ENCODE results near the gene DCAF7. TPM values are rescaled to one million over a fixed set of nuclear protein-coding genes. Genes with fewer than 3 reads are reported as not detected.

Gene DCAF7
- total RNA-seq, 6 experiments from 2014 or later: 14.9 to 31.0 (median 26.7) TPM

DNA sequence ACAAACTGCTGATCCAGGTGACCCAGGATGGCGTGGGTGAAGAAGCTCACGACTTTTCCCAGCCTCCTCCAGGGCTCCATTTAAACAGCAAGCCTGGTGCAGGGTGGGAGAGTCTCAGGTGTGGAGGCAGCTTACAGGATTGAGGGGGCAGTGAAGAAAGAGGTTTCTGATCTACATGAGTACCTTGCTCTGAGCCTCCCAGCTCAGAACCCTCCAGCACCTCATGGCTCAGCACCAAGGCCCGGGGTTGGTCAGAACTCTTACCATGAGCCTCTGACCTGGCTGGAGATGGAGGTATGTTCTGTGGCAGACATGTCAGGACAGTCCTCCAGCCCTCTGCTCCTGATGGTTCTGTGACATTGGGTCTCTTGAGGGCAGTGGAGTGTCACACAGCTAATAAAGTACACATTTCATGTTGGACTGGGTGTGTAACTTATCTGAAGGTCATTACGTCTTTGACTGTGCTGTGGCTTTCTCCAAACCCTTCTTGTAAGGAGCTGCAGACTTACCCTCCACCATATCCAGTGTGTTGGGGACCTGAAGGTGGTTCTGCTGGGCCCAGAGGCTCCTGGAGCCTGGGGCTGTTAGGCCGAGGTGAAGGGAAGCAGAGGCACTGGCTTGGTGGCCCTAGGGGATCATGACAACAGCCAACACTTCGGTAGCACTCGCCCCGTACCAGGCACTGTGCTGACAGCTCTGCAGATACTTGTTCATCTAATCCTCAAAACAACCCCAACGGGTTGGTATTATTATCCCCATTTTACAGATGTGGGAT is 3.8 kb upstream of the DCAF7 start:
- TF ChIP-seq POLR2A (IDR thresholded peaks at IDR 0.05): no peak
- TF ChIP-seq, protein P1, sequence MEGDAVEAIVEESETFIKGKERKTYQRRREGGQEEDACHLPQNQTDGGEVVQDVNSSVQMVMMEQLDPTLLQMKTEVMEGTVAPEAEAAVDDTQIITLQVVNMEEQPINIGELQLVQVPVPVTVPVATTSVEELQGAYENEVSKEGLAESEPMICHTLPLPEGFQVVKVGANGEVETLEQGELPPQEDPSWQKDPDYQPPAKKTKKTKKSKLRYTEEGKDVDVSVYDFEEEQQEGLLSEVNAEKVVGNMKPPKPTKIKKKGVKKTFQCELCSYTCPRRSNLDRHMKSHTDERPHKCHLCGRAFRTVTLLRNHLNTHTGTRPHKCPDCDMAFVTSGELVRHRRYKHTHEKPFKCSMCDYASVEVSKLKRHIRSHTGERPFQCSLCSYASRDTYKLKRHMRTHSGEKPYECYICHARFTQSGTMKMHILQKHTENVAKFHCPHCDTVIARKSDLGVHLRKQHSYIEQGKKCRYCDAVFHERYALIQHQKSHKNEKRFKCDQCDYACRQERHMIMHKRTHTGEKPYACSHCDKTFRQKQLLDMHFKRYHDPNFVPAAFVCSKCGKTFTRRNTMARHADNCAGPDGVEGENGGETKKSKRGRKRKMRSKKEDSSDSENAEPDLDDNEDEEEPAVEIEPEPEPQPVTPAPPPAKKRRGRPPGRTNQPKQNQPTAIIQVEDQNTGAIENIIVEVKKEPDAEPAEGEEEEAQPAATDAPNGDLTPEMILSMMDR (IDR thresholded peaks at IDR 0.05): no peak
- intact Hi-C loops (cut with DNase I): no loop called here
- DNase-seq (peak in 2 of 3 donors; percentile 19 to 23), ATAC-seq (no peak)
- no peaks in the 10 kb centered on the region for H3K9me3 ChIP-seq
- H3K27ac ChIP-seq: no peak overlapping the region
- no peak overlapping the region for H3K4me3 ChIP-seq
- H3K36me3 ChIP-seq: no peaks in the 10 kb centered on the region
- H3K27me3 ChIP-seq: no peaks in the 10 kb centered on the region
- peaks cover 0 to 12% (median 0%) of the 10 kb centered on the region in 4 donors for H3K4me1 ChIP-seq
- WGBS (ENCODE audit: insufficient coverage, low coverage, low lambda C conversion rate, missing lambda C conversion rate): 86% methylated on average over 4 of the region's 9 CpGs

DNA sequence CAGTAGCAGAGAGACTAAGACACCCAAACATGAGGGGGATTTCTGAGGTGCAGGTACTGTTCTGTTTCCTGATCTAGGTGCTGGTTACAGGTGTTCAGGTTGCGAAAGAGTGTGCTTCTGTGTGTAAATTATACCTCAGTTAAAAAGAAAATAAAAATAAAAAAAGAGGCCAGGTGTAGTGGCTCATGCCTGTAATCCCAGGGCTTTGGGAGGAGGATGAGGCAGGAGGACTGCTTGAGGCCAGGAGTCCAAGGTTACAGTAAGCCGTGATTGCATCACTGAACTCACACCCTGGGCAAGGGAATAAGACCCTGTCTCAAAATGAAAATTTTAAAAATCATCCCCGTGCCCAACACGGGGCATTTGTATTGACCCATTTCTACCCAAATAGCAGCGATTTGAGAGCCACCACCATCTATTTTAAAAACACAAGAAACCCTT is 3.2 kb upstream of the DCAF7 start:
- DNase-seq: no peak
- H3K36me3 ChIP-seq: no peaks in the 10 kb centered on the region
- TF ChIP-seq POLR2A (IDR thresholded peaks at IDR 0.05): no peak
- TF ChIP-seq, protein P1 (IDR thresholded peaks at IDR 0.05): no peak
- no peak overlapping the region for H3K27ac ChIP-seq
- no peak for ATAC-seq
- H3K4me3 ChIP-seq: no peak overlapping the region
- no peaks in the 10 kb centered on the region for H3K9me3 ChIP-seq
- 43% methylated on average over 3 of the region's 5 CpGs for WGBS (ENCODE audit: insufficient coverage, low coverage, low lambda C conversion rate, missing lambda C conversion rate)
- intact Hi-C loops (cut with DNase I): no loop called here
- no peaks in the 10 kb centered on the region for H3K27me3 ChIP-seq
- H3K4me1 ChIP-seq: peaks cover 0 to 18% (median 0%) of the 10 kb centered on the region in 4 donors

DNA sequence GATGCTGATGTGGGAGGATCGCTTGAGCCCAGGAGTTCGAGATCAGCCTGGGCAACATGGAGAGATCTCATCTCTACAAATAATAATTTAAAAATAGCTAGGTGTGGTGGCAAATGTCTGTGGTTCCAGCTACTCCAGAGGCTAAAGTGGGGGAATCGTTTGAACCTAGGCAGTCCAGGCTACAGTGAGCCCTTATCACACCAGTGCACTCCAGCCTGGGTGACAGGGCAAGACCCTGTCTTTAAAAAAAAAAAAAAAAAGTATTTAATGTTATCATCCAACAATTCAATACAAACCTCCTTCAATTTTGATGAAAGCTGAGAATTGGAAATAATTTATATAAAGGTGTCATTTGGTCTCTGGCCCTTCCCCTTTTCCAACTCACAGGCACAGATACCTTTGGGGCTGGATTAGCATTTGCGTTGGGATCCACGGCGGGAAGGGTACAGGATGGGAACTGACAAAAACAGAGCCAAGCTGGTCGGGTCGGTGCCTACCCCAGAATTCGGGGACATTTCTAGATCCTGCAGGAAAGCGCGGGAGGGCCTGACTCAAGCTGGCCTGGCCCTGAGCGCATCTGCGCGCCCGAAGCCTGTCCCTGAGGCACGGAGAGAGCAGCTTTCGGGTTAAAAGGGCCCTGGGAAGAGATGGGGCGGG is 860 bp upstream of the DCAF7 start:
- intact Hi-C loops (cut with DNase I): no loop called here
- ATAC-seq (peak in 3 of 4 donors; percentile 22 to 44 (median 27)), DNase-seq (peak in 2 of 3 donors; percentile 18 to 40)
- H3K4me3 ChIP-seq: peak overlapping the region; percentile 52 to 99 (median 96)
- H3K36me3 ChIP-seq: no peaks in the 10 kb centered on the region
- H3K9me3 ChIP-seq: no peaks in the 10 kb centered on the region
- 28% methylated on average over 9 of the region's 18 CpGs for WGBS (ENCODE audit: insufficient coverage, low coverage, low lambda C conversion rate, missing lambda C conversion rate)
- peak overlapping the region; percentile 84 to 91 (median 88) for H3K27ac ChIP-seq
- H3K4me1 ChIP-seq: peaks cover 0 to 25% (median 3%) of the 10 kb centered on the region in 4 donors
- TF ChIP-seq, protein P1 (IDR thresholded peaks at IDR 0.05): no peak
- TF ChIP-seq POLR2A (IDR thresholded peaks at IDR 0.05): no peak
- H3K27me3 ChIP-seq: no peaks in the 10 kb centered on the region

DNA sequence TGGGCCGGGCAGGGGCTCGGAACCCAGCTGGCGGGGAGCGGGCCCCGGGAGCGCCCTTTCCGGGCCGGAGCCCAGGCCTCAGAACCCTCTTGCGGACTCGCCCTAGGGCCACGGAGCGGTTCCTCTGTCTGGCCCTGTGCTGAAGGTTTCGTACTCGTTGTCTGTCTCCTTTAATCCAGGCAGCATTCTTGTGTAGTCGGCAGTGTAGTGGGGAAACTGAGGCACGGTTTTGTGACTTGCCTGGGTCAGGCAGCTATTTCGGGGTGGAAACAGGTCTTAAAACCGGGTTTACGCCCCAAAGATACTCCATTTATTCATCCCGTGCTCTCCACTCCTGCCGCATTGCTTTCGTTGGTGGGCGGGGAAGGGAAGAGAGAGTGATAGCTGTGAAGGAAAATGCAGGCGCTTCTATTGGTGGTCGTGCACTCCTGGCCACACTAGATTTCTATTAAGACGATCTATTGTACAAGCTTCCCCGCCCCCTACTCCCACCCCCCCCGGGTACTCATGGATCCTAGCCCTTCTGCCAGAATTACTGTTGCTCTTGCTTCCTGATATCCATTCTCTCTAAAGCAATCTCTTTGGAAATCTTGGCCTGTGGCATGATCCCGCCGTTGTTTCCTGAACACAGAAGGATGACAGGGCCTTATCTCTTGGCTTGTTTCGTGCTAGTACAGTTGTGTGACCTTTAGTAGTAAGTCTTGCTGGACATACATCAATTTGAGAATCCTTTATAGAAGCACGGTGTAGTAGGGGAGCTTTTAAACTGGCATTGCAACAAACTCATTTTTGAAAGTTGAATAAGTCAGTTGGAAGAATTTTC is 751 bp downstream of the DCAF7 start:
- Histone ChIP-seq H3K4me3 (peak overlapping the region; percentile 68 to 99 (median 96)), H3K36me3 (no peaks in the 10 kb centered on the region), H3K4me1 (peaks cover 0 to 34% (median 5%) of the 10 kb centered on the region in 4 donors), H3K27ac (peak overlapping the region; percentile 81 to 90 (median 86)), H3K9me3 (no peaks in the 10 kb centered on the region), H3K27me3 (no peaks in the 10 kb centered on the region)
- 0% methylated on average over 22 of the region's 32 CpGs for WGBS (ENCODE audit: insufficient coverage, low coverage, low lambda C conversion rate, missing lambda C conversion rate)
- DNase-seq: peak in 1 of 3 donors; percentile 36
- TF ChIP-seq POLR2A (IDR thresholded peaks at IDR 0.05): no peak
- TF ChIP-seq, protein P1 (IDR thresholded peaks at IDR 0.05): no peak
- intact Hi-C loops (cut with DNase I): no loop called here
- ATAC-seq: peak; percentile 1 to 6 (median 2)
